GM19238 (cell line): ENCODE data around the gene CADM1.
A peak's percentile ranks its signal among the peaks of the same experiment; 100 is the strongest.

ENCODE experiments used
- DNase-seq: peaks from one replicate; pipeline ENCODE4 v3.0.0; 2011; ENCODE audit warnings: low spot score; ENCODE audit not compliant: insufficient read length

The CADM1 gene

DNA sequence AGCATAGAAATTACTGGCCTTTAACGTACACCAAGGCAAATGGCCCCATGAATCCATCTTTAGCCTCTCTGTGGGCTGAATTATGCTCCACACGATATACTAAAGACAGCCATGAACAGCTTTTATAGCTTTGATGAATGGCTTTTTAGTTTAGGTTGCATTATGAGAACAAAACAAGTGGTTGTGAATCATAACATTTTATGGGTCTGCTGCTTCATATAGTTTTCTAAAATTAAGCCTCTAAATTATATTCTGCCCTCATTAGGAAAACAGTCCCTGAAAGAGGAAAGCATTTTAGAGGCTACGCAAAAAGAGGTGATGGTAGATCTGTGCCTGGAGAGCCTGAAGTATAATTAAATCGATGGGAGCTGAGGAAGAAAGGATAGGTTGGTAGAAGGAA, 221.3 kb downstream of the CADM1 start:
- no peak for DNase-seq

DNA sequence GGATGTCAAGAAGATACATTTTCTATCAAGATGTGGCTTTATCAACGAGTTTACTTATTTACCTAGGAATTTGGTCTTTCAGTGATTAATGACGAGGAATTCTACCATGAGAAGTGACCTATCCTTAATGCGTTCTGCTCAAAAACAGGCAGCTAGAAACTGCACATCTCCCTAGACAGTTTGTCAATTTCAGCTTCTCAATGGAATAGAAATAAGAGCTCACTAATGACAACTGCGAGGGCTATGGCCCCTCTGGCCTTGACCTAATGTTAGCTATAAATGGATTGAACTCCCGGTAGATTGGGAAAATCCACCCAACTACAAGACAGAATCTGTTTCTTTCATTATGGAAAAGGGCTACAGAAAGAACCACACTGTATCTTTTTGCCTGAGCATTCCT, 223.4 kb downstream of the CADM1 start:
- DNase-seq = no peak

GRCh38 chr11:115279813-115280761, 224.1 kb downstream of the CADM1 start:
- no peak for DNase-seq

- no peak for DNase-seq
Measured at GRCh38 chr11:115276799-115277198, 227.4 kb downstream of the CADM1 start.

DNA sequence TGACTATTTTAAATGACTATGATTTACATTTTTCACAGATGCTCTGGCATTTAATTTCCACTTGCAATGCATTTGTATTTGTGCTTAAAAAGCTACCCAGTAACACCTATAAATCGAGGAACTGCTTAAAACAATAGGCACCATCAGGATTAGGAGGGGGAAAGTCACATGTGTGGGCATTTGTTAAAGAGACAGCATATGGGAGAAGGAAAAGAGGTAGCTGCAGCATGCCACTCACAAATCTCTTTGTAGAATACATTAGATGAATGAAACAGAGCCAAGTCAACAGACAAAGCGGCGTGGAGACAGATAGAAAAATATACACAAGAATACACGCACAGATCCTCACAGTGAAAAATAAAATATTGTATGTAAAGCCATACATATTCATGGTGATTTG, 228.0 kb downstream of the CADM1 start:
- no peak for DNase-seq

DNA sequence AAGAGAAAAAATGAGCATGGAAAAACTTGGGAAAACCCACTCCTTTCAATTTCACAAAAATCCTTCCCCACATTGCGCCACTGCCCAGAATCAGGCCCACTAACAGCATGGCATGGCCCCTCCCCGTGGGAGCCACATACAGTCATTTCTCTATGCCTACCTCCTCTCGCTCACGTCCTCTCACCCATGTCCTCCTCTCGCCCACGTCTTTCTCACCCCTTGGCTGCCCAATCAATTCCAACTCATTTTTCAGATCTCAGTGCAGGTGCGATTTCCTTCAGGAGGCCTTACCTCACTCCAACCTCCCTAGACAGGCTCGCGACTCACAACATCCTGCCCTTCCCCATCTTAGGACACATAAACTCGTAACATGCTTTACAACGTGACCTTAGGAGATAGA, 229.2 kb downstream of the CADM1 start:
- DNase-seq = no peak

DNA sequence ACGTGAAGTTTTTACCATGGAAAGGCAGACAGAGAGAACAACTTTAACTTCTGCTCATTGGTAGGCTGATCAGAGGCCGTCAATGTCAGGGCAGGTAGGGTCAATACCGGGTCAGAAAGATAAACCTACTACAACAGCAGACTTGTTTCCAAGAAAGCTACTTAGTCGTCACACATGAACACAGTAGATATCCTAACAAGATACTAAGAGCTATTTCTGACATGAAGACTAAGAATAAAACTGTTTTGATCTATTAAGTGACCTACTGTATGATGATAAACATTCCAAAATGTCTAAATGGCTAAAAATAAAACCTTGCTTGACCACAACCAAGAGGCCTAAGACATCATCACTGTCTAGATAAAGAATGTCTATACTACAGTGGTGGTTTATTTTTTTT, 231.3 kb downstream of the CADM1 start:
- DNase-seq = no peak

- DNase-seq = no peak
Measured at GRCh38 chr11:115271643-115272042, 232.6 kb downstream of the CADM1 start.

GRCh38 chr11:115269191-115269950, 234.8 kb downstream of the CADM1 start:
- DNase-seq = no peak

DNA sequence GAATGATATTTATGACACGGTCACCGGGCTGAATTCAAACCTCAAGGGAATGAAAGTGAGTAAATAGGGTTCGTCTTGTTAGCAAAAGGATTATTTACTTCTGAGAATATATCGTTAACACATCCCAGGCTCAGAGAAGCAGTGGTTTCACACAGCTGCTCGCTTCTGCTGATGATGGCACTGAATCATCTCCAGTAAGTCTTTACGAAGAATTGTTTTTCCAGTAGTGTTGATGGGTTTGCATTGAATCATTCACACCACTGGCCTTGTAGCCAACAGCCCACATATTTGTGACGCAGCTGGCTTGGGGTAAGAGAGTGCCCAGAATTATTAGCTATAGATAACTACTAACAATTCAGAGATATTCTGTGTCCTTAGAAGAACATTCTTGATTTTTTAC, 236.3 kb downstream of the CADM1 start:
- no peak for DNase-seq

DNA sequence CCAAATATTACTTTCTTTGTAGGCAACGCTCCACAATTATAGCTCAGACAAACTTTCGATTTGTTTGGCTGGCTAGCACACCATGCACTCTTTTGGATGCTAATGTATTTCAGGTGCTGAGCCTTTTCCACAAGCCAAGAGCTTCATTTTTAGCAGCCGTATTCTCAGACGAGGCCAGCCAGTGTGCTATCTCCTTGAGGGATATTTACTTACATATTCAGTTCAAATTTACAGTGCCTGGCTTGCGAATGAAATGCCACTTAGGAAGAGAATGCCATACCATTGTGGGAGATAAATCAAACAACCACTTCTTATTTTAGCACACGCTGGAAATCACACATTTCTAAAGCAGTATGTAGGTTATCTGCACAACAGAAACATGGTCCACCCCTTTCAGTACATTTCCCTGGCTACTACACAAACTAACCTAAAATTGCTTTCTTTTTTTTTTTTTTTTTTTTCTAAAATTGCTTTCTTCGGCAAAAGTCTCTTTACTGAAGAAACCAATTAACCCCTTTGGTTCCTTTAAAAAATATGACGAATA, 236.9 kb downstream of the CADM1 start:
- no peak for DNase-seq

DNA sequence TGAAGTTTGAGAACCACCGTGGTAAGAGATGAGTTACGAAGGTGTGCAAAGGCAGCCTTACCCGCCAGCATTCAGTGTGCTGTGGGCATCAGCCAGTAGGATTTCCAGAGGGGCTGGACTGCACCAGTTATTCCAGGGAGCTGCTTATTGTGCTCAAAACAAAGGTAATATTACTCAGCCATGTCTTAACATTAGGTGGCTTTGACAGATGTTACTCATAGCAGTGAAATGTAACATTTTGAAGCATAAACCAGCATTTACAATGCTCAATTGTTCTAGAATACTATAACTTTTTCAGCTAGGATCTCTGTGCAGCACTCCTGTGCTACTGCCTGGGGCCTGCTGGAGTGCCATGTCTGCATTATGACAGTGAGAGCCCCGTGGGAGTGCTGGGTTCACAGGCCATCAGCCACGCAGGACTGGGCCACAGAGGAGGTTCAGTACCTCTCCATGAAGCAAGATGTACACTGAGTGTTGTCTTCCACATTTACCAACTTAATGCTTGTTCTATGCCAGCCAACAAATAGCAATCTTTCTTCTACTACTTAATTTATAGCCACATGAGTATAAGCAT, 238.1 kb downstream of the CADM1 start:
- no peak for DNase-seq

GRCh38 chr11:115263799-115264656, 240.2 kb downstream of the CADM1 start:
- no peak for DNase-seq

GRCh38 chr11:115258216-115258615, 246.0 kb downstream of the CADM1 start:
- DNase-seq = no peak

GRCh38 chr11:115257678-115258077, 246.5 kb downstream of the CADM1 start:
- DNase-seq = no peak

DNA sequence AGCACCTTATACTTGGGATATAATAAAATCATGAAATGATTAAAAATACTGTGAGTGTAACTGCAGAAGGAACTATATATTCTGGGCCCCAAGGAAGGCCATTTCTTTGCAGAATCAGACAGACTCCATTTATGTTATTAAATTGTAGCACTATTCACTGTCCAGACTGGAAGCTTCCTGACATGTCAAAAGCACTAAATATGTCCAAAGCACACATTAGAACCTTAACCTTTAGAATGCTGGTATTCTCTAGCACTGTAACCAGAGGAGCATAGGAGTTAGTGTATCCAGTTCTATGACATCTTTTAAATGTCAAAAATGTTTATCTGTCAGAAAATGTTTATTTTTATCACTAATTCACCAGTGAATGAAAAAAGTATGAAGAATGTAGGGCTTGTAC, 246.9 kb downstream of the CADM1 start:
- no peak for DNase-seq

DNA sequence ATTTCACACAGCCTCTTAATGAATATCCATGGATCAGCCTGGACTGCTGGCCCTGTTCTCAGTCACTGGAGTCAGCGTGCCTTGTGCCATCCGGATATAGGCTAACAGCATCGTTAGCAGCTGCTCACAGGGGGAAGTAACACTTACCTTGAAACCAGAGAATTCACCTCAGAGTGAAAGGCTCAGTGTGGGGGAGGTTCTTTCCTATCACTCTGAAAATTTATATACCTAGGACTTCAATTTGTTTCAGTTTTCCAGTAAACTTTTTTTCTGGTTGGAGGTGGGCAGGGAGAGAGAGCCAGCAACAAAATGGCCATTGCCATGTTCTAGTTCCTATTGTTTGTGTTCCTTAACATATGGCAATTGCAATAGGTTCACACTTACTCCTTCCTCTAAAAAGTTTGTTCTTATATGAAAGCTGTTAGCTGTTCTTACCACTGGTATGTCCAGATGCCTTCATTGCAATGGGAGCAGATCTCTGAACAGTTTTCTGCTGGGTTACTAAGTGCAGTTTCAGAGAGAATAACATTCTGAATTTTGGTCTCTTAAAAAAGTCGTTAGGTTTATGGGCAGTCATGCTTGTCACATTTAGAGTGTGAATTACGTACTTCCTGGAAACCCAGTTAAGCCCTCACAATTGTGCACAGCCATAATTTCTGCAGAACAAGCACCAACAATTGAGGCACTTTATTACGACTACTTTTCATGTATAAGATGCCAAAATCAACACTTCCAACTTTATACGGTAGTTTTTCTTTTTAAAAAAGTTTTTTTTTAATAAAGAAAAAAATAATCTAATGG, 247.6 kb downstream of the CADM1 start:
- DNase-seq = peak; percentile 37

DNA sequence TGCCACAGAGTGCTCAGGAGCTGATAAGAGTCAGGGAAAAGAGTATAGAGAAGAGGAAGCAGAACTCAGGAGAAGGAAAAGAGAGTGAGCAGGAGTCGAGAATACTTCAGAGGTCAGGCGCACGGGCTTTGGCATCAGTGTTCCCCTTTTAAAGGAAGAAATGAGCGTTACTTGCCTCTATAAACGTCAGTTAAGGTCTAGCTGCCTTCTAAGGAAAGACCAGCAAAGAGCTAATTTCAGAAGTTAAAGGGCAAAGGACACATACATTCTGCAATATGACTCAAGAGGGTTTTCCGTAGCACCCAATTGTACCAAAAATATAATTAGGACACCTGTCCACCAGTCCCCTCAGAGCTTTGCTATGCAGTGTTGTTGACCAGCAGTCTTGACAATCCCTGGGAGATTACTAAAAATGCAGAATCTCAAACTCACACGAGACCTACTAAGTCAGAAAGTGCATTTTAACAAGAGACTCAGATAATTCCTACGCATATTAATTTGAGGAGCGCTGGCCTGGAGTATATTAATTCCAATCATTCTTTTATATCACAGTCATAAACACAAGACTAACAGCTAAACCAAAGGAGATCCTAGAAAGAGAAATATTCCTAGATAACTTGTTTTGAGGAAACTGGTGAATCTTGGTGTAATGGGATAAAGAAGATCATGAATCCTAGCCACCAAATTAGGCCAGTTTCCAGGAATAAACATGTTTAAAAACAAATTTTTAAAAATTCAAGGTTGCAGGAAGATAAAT, 249.0 kb downstream of the CADM1 start:
- DNase-seq = no peak

- no peak for DNase-seq
Measured at GRCh38 chr11:115251126-115251525, 253.1 kb downstream of the CADM1 start.
